Neural cell (in vitro differentiated cells): ENCODE data around the gene DNAJC18. TPM values are rescaled to one million over a fixed set of nuclear protein-coding genes. Genes with fewer than 3 reads are reported as not detected.

Source experiments
- H2AFZ ChIP-seq: fragments of 200-600, 300-800 bp; sonication (generic), shearing (Covaris generic); 2 replicates; pipeline ENCODE4 v1.6.0; 2014; ENCODE audit warnings: low read depth, mild to moderate bottlenecking, antibody characterized with exemption, low read length, moderate library complexity
- H3F3A ChIP-seq: fragments of 200-600 bp; shearing (Covaris generic); 2 replicates; pipeline ENCODE4 v1.6.1; 2016; ENCODE audit warnings: mild to moderate bottlenecking, moderate library complexity, mixed read lengths, antibody characterized with exemption, low read length; ENCODE audit not compliant: insufficient read depth, poor library complexity, severe bottlenecking
- H3K27ac ChIP-seq: fragments of 200-600, 300-800 bp; sonication (generic), shearing (Covaris generic); 2 replicates; pipeline ENCODE4 v1.5.1; 2014; ENCODE audit warnings: mild to moderate bottlenecking, low read length, moderate library complexity
- H3K27me3 ChIP-seq: fragments of 300-800, 200-600 bp; sonication (generic), shearing (Covaris generic); 2 replicates; pipeline ENCODE4 v1.6.0; 2014; ENCODE audit warnings: mild to moderate bottlenecking, low read depth, low read length, moderate library complexity; ENCODE audit not compliant: insufficient read depth
- H3K36me3 ChIP-seq: fragments of 300-800, 200-600 bp; sonication (generic), shearing (Covaris generic); 2 replicates; pipeline ENCODE4 v1.5.1; 2014; ENCODE audit warnings: mild to moderate bottlenecking, antibody characterized with exemption, low read length, moderate library complexity; ENCODE audit not compliant: insufficient read depth
- H3K4me2 ChIP-seq: fragments of 300-800, 200-600 bp; sonication (generic), shearing (Covaris generic); 2 replicates; pipeline ENCODE4 v1.6.0; 2014; ENCODE audit warnings: mild to moderate bottlenecking, low read length
- H3K4me3 ChIP-seq: fragments of 300-800, 200-600 bp; sonication (generic), shearing (Covaris generic); 2 replicates; pipeline ENCODE4 v1.5.1; 2014; ENCODE audit warnings: mild to moderate bottlenecking, low read length, moderate library complexity
- H3K79me2 ChIP-seq: fragments of 200-600 bp; shearing (Covaris generic); replicated peaks from 2 replicates; pipeline ENCODE4 v1.6.0; 2014; ENCODE audit warnings: mild to moderate bottlenecking, low read length, moderate library complexity; ENCODE audit not compliant: insufficient read depth
- H3K9ac ChIP-seq: fragments of 300-800, 200-600 bp; sonication (generic), shearing (Covaris generic); 2 replicates; pipeline ENCODE4 v1.6.1; 2016; ENCODE audit warnings: mild to moderate bottlenecking, low read length, mixed read lengths
- H3K9me2 ChIP-seq: fragments of 200-600 bp; shearing (Covaris generic); 2 replicates; pipeline ENCODE4 v1.6.1; 2016; ENCODE audit warnings: mild to moderate bottlenecking, low read length, mixed read lengths; ENCODE audit not compliant: insufficient read depth
- H3K9me3 ChIP-seq: fragments of 200-600, 300-800 bp; sonication (generic), shearing (Covaris generic); 2 replicates; pipeline ENCODE4 v1.6.1; 2016; ENCODE audit warnings: mild to moderate bottlenecking, mixed run types, low read length, moderate library complexity, mixed read lengths
- H4K20me1 ChIP-seq: fragments of 200-600 bp; shearing (Covaris generic); 2 replicates; pipeline ENCODE4 v1.6.1; 2016; ENCODE audit warnings: mild to moderate bottlenecking, mixed run types; ENCODE audit not compliant: insufficient read depth
- CTCF ChIP-seq: fragments of 450-650 bp; IDR thresholded peaks from 2 replicates; pipeline ENCODE4 v1.5.1; 2014; ENCODE audit warnings: antibody characterized with exemption, mild to moderate bottlenecking, moderate library complexity; ENCODE audit not compliant: poor library complexity, severe bottlenecking
- EP300 ChIP-seq: fragments of 450-650 bp; conservative IDR thresholded peaks from 2 replicates; pipeline ENCODE4 v1.6.1; 2014; ENCODE audit warnings: antibody characterized with exemption, mild to moderate bottlenecking, moderate library complexity; ENCODE audit not compliant: poor library complexity, severe bottlenecking
- EZH2 ChIP-seq: fragments of 200-600, 300-800 bp; shearing (Covaris generic), sonication (generic); IDR thresholded peaks from 2 replicates; pipeline ENCODE4 v1.6.1; 2014; ENCODE audit warnings: antibody characterized with exemption, low read length, borderline replicate concordance, mild to moderate bottlenecking; ENCODE audit not compliant: insufficient read depth, poor library complexity, severe bottlenecking
- MXI1 ChIP-seq: fragments of 450-650 bp; conservative IDR thresholded peaks from 2 replicates; pipeline ENCODE4 v1.6.1; 2014; ENCODE audit warnings: antibody characterized with exemption, mild to moderate bottlenecking; ENCODE audit not compliant: poor library complexity, severe bottlenecking
- POLR2AphosphoS5 ChIP-seq: IDR thresholded peaks from 2 replicates; pipeline ENCODE4 v1.6.1; 2012
- RAD21 ChIP-seq: fragments of 450-650 bp; conservative IDR thresholded peaks from 2 replicates; pipeline ENCODE4 v1.6.1; 2014; ENCODE audit warnings: antibody characterized with exemption, mild to moderate bottlenecking, moderate library complexity
- REST ChIP-seq: IDR thresholded peaks from 2 replicates; pipeline ENCODE4 v1.6.1; 2012; ENCODE audit warnings: borderline replicate concordance
- SMC3 ChIP-seq: fragments of 450-650 bp; conservative IDR thresholded peaks from 2 replicates; pipeline ENCODE4 v1.6.1; 2014; ENCODE audit warnings: antibody characterized with exemption, mild to moderate bottlenecking, moderate library complexity; ENCODE audit not compliant: poor library complexity
- TAF1 ChIP-seq: IDR thresholded peaks from 2 replicates; pipeline ENCODE4 v1.6.1; 2012; ENCODE audit warnings: low read depth
- polyA plus RNA-seq: library from polyadenylated mRNA; depleted of rRNA; stranded (reverse); fragments of >200 nt; gene quantifications from 2 replicates; pipeline ENCODE4 v1.2.3, GENCODE V29; 2014

Gene DNAJC18
- polyA plus RNA-seq, 1 donor from 2014 or later = 44.4 TPM

GRCh38 chr5:139430015-139430414 lies 9.3 kb downstream of the DNAJC18 start:
- TF ChIP-seq EZH2 = no peak

GRCh38 chr5:139426203-139426885 lies 13.0 kb downstream of the DNAJC18 start:
- Histone ChIP-seq H4K20me1 (no peaks in the 10 kb centered on the region), H3K79me2 (no peaks in the 10 kb centered on the region), H3K9me3 (no peaks in the 10 kb centered on the region), H2AFZ (no peak overlapping the region), H3K27ac (no peak overlapping the region), H3K4me2 (no peak overlapping the region), H3K9ac (no peak overlapping the region), H3K27me3 (no peaks in the 10 kb centered on the region), H3F3A (no peaks in the 10 kb centered on the region), H3K4me3 (no peak overlapping the region), H3K36me3 (no peaks in the 10 kb centered on the region), H3K9me2 (no peaks in the 10 kb centered on the region)
- no peak for TF ChIP-seq POLR2AphosphoS5
- no peak for TF ChIP-seq TAF1
- TF ChIP-seq MXI1 = no peak
- no peak for TF ChIP-seq CTCF
- no peak for TF ChIP-seq SMC3
- TF ChIP-seq REST = no peak
- TF ChIP-seq EZH2 = no peak
- TF ChIP-seq RAD21 = no peak
- no peak for TF ChIP-seq EP300

More at GRCh38 chr5:139430015-139430414, 9.3 kb downstream of the DNAJC18 start:
- H3K4me2 ChIP-seq = no peak overlapping the region
- no peak overlapping the region for H3K9ac ChIP-seq
- no peak overlapping the region for H2AFZ ChIP-seq
- H3F3A ChIP-seq = no peaks in the 10 kb centered on the region
- H3K27ac ChIP-seq = no peak overlapping the region
- no peaks in the 10 kb centered on the region for H3K9me2 ChIP-seq
- H3K9me3 ChIP-seq = no peaks in the 10 kb centered on the region
- no peak overlapping the region for H3K4me3 ChIP-seq
- H3K36me3 ChIP-seq = peaks cover 4% of the 10 kb centered on the region
- no peaks in the 10 kb centered on the region for H3K27me3 ChIP-seq
- H4K20me1 ChIP-seq = no peaks in the 10 kb centered on the region
- no peaks in the 10 kb centered on the region for H3K79me2 ChIP-seq
